HG03139 (cell line): ENCODE measurements around the gene TMEM123.

ENCODE experiments used
- ATAC-seq: cut with Tn5 transposase; IDR thresholded peaks from one replicate; pipeline ENCODE4 v1.9.1; 2021; ENCODE audit not compliant: unreplicated experiment

The TMEM123 gene

GRCh38 chr11:102367364-102367763, 85.2 kb downstream of the TMEM123 start:
- no peak for ATAC-seq

GRCh38 chr11:102364991-102365390, 87.6 kb downstream of the TMEM123 start:
- ATAC-seq = no peak

GRCh38 chr11:102361086-102362031, 91.2 kb downstream of the TMEM123 start:
- ATAC-seq = peak; percentile 96

GRCh38 chr11:102360681-102361080, 91.9 kb downstream of the TMEM123 start:
- ATAC-seq = no peak

- no peak for ATAC-seq
Measured at GRCh38 chr11:102359372-102359771, 93.2 kb downstream of the TMEM123 start.

- no peak for ATAC-seq
Measured at GRCh38 chr11:102357116-102357515, 95.4 kb downstream of the TMEM123 start.

GRCh38 chr11:102347462-102348370, 104.8 kb downstream of the TMEM123 start:
- no peak for ATAC-seq

- peak; percentile 89 for ATAC-seq
Measured at GRCh38 chr11:102346748-102347461, 105.7 kb downstream of the TMEM123 start, which contains the start of gene BIRC2. Gene BIRC2 (plus strand): TSS chr11:102347214. CDS start chr11:102349855, 2,641 bp downstream.

GRCh38 chr11:102346456-102346747, 106.2 kb downstream of the TMEM123 start:
- ATAC-seq = no peak
